PC-3 (cell line): ENCODE measurements around the gene CHKB. TPM values are rescaled to one million over a fixed set of nuclear protein-coding genes. Genes with fewer than 3 reads are reported as not detected.

ENCODE experiments used
- ATAC-seq: fragments of 200-7000 bp; cut with Tn5 transposase; 2 replicates; pipeline ENCODE4 v1.9.1; 2020; ENCODE audit warnings: mild to moderate bottlenecking, moderate library complexity
- BruUV-seq: library from RNA; stranded (reverse); fragments of 400-500 nt; replicated peaks from 2 replicates; lab custom pipeline; 2021; lab: Mats Ljungman, UMichigan
- CTCF ChIA-PET: fragments of 300-600 bp; sonication (Branson Sonifier 250); formaldehyde crosslinking; loops from one replicate; lab custom pipeline; 2022; ENCODE audit warnings: antibody characterized with exemption; lab: Charles Lee
- POLR2A ChIA-PET: fragments of 300-600 bp; sonication (Branson Sonifier 250); formaldehyde crosslinking; loops from one replicate; lab custom pipeline; 2022; ENCODE audit warnings: antibody characterized with exemption; ENCODE audit not compliant: unreplicated experiment; lab: Charles Lee
- DNase-seq: peaks from one replicate; pipeline ENCODE4 v3.0.0-alpha.2; 2015
- H2AFZ ChIP-seq: fragments of 300-600 bp; sonication (generic); 2 replicates; pipeline ENCODE4 v1.6.0; 2016; ENCODE audit warnings: antibody characterized with exemption, low read length
- H3F3A ChIP-seq: fragments of 300-600 bp; sonication (generic); one replicate; pipeline ENCODE4 v1.6.0; 2017; ENCODE audit warnings: antibody characterized with exemption, low read length, control low read depth, mild to moderate bottlenecking; ENCODE audit not compliant: unreplicated experiment
- H3K27ac ChIP-seq: fragments of 300-600 bp; sonication (generic); 2 replicates; pipeline ENCODE4 v1.5.1; 2016; ENCODE audit warnings: mild to moderate bottlenecking, low read length
- H3K27me3 ChIP-seq: fragments of 300-600 bp; sonication (generic); 2 replicates; pipeline ENCODE4 v1.6.1; 2016; ENCODE audit warnings: low read length, mixed read lengths
- H3K36me3 ChIP-seq: fragments of 300-600 bp; sonication (generic); 2 replicates; pipeline ENCODE4 v1.6.1; 2016; ENCODE audit warnings: low read depth, mixed run types, low read length, mixed read lengths
- H3K4me1 ChIP-seq: fragments of 300-600 bp; sonication (generic); 2 replicates; pipeline ENCODE4 v1.5.1; 2016; ENCODE audit warnings: low read length; ENCODE audit not compliant: insufficient read depth
- H3K4me2 ChIP-seq: fragments of 300-600 bp; sonication (generic); 2 replicates; pipeline ENCODE4 v1.6.0; 2016; ENCODE audit warnings: low read length
- H3K4me3 ChIP-seq: fragments of 300-600 bp; sonication (generic); 2 replicates; pipeline ENCODE4 v1.5.1; 2016; ENCODE audit warnings: mild to moderate bottlenecking, low read length, mixed read lengths
- H3K79me2 ChIP-seq: fragments of 300-600 bp; sonication (generic); 2 replicates; pipeline ENCODE4 v1.6.1; 2017; ENCODE audit warnings: low read length, mixed read lengths
- H3K9ac ChIP-seq: fragments of 300-600 bp; sonication (generic); 2 replicates; pipeline ENCODE4 v1.6.0; 2016; ENCODE audit warnings: mild to moderate bottlenecking, low read length
- H3K9me2 ChIP-seq: fragments of 300-600 bp; sonication (generic); replicated peaks from 2 replicates; pipeline ENCODE4 v1.6.1; 2016; ENCODE audit warnings: mixed run types, low read length, mixed read lengths
- H3K9me3 ChIP-seq: fragments of 300-600 bp; sonication (generic); 2 replicates; pipeline ENCODE4 v1.6.1; 2016; ENCODE audit warnings: low read length, mixed read lengths
- H4K20me1 ChIP-seq: fragments of 300-600 bp; sonication (generic); 2 replicates; pipeline ENCODE4 v1.6.1; 2016; ENCODE audit warnings: low read length, mixed read lengths
- CTCF ChIP-seq: fragments of 300-600 bp; sonication (generic); conservative IDR thresholded peaks from 2 replicates; pipeline ENCODE4 v1.5.1; 2017; ENCODE audit warnings: antibody characterized with exemption, low read depth, mild to moderate bottlenecking, low read length
- EZH2 ChIP-seq: fragments of 300-600 bp; sonication (generic); IDR thresholded peaks from one replicate; pipeline ENCODE4 v1.6.1; 2017; ENCODE audit warnings: antibody characterized with exemption, mild to moderate bottlenecking, low read length; ENCODE audit not compliant: unreplicated experiment
- EZH2phosphoT487 ChIP-seq: fragments of 300-600 bp; sonication (generic); IDR thresholded peaks from 2 replicates; pipeline ENCODE4 v1.6.1; 2018; ENCODE audit warnings: mild to moderate bottlenecking, antibody characterized with exemption, low read length, borderline replicate concordance
- intact Hi-C: fragments of 100-400 bp; cut with micrococcal nuclease; formaldehyde crosslinking; loops from 2 replicates; pipeline ENCODE4 v1.9.0; 2023
- total RNA-seq: library from RNA; depleted of rRNA; stranded (reverse); fragments of >200 nt; gene quantifications from 2 replicates; pipeline ENCODE4 v1.2.3, GENCODE V29; 2014

CHKB gene
- total RNA-seq, 1 experiment from 2014 or later, result 31.5 TPM

- intact Hi-C loops, result no loop called here
- Histone ChIP-seq H3K4me2 (no peak overlapping the region), H2AFZ (no peak overlapping the region), H3K4me1 (no peaks in the 10 kb centered on the region), H3K79me2 (no peaks in the 10 kb centered on the region), H3K36me3 (no peaks in the 10 kb centered on the region), H3K9me2 (no peaks in the 10 kb centered on the region), H3K4me3 (no peak overlapping the region), H3K9ac (no peak overlapping the region), H3F3A (no peaks in the 10 kb centered on the region), H3K27me3 (no peaks in the 10 kb centered on the region), H3K9me3 (no peaks in the 10 kb centered on the region), H4K20me1 (no peaks in the 10 kb centered on the region), H3K27ac (no peak overlapping the region)
- POLR2A ChIA-PET, result no interaction called here
- ATAC-seq, result no peak
- BruUV-seq, result no TSS peak
- DNase-seq, result no peak
- TF ChIP-seq EZH2phosphoT487 (no peak), CTCF (no peak), EZH2 (no peak)
- CTCF ChIA-PET, result no interaction called here
Observed at GRCh38 chr22:50610581-50610980, 27.9 kb upstream of the CHKB start.

- Histone ChIP-seq H3K27ac (no peak overlapping the region), H3K36me3 (no peaks in the 10 kb centered on the region), H3K9me3 (no peaks in the 10 kb centered on the region), H4K20me1 (no peaks in the 10 kb centered on the region), H3K4me1 (no peaks in the 10 kb centered on the region), H3K4me3 (no peak overlapping the region), H3K79me2 (no peaks in the 10 kb centered on the region), H3K9ac (no peak overlapping the region), H2AFZ (no peak overlapping the region), H3K9me2 (no peaks in the 10 kb centered on the region), H3K4me2 (no peak overlapping the region), H3F3A (no peaks in the 10 kb centered on the region), H3K27me3 (no peaks in the 10 kb centered on the region)
- no TSS peak for BruUV-seq
- TF ChIP-seq EZH2phosphoT487, result no peak
- TF ChIP-seq EZH2, result no peak
- no peak for TF ChIP-seq CTCF
- no peak for ATAC-seq
- POLR2A ChIA-PET, result no interaction called here
- intact Hi-C loops, result no loop called here
- no peak for DNase-seq
- CTCF ChIA-PET, result no interaction called here
Observed at GRCh38 chr22:50610041-50610451, 27.4 kb upstream of the CHKB start.

GRCh38 chr22:50609599-50609998, 26.9 kb upstream of the CHKB start:
- Histone ChIP-seq H3K79me2 (no peaks in the 10 kb centered on the region), H3K4me1 (no peaks in the 10 kb centered on the region), H2AFZ (no peak overlapping the region), H4K20me1 (no peaks in the 10 kb centered on the region), H3K4me2 (no peak overlapping the region), H3K4me3 (no peak overlapping the region), H3K9me2 (no peaks in the 10 kb centered on the region), H3K27me3 (no peaks in the 10 kb centered on the region), H3K36me3 (no peaks in the 10 kb centered on the region), H3K27ac (no peak overlapping the region), H3F3A (no peaks in the 10 kb centered on the region), H3K9me3 (no peaks in the 10 kb centered on the region), H3K9ac (no peak overlapping the region)
- no peak for TF ChIP-seq CTCF
- no peak for TF ChIP-seq EZH2
- TF ChIP-seq EZH2phosphoT487, result no peak
- BruUV-seq, result no TSS peak
- POLR2A ChIA-PET, result no interaction called here
- intact Hi-C loops, result no loop called here
- CTCF ChIA-PET, result no interaction called here
- no peak for ATAC-seq
- no peak for DNase-seq
